GM10248 (cell line): Measurements from ENCODE around the gene GBX1.

ENCODE experiments used
- CTCF ChIA-PET: fragments of 300-600 bp; sonication (Branson Sonifier 250); formaldehyde crosslinking; extraction: SDS; loops from one replicate; lab custom pipeline; 2021; ENCODE audit warnings: antibody characterized with exemption; lab: Yijun Ruan, JAX
- POLR2A ChIA-PET: fragments of 350-650 bp; sonication (Branson Sonifier 250); formaldehyde crosslinking; extraction: SDS; loops from one replicate; lab custom pipeline; 2020; ENCODE audit warnings: antibody characterized with exemption; lab: Yijun Ruan, JAX
- DNase-seq: peaks from one replicate; pipeline ENCODE4 v3.0.0; 2012; ENCODE audit errors: extremely low spot score
- CTCF ChIP-seq: IDR thresholded peaks from 2 replicates; pipeline ENCODE4 v1.5.1; 2012; ENCODE audit warnings: mild to moderate bottlenecking, low read depth; ENCODE audit errors: extremely low read depth, missing control alignments, control extremely low read depth

GBX1 gene

GRCh38 chr7:151110236-151110940, 57.1 kb downstream of the GBX1 start:
- ChIA-PET CTCF (interaction anchor here (0.7 to 11.3 kb wide), 31 partner anchors 8 to 147 kb away, joined by 3 to 149 read pairs (median 4); partner anchors contain the start of genes ABCB8, AGAP3, FASTK and TMUB1), POLR2A (no interaction called here)
- no peak for TF ChIP-seq CTCF
- DNase-seq, result no peak

- ChIA-PET POLR2A (interaction anchor here (0.6 kb wide), 1 partner anchor 467 kb away, joined by 5 read pairs; no protein-coding TSS in a partner anchor), CTCF (interaction anchor here (0.8 to 11.3 kb wide), 12 partner anchors 8 to 211 kb away, joined by 3 to 149 read pairs (median 10); partner anchors contain the start of genes ABCB8 and AGAP3)
- TF ChIP-seq CTCF, result no peak
- no peak for DNase-seq
These were observed 58.1 kb downstream of the GBX1 start for GRCh38 chr7:151109094-151110048.

- ChIA-PET CTCF (interaction anchor here (1.1 to 11.3 kb wide), 9 partner anchors 9 to 210 kb away, joined by 3 to 149 read pairs (median 6); partner anchors contain the start of genes ABCB8 and AGAP3), POLR2A (no interaction called here)
- DNase-seq, result no peak
- TF ChIP-seq CTCF, result no peak
These were observed 59.6 kb downstream of the GBX1 start for GRCh38 chr7:151107882-151108281.

GRCh38 chr7:151104411-151105235, 62.9 kb downstream of the GBX1 start:
- ChIA-PET CTCF (interaction anchor here (1.1 to 11.3 kb wide), 4 partner anchors 15 to 43 kb away, joined by 3 to 149 read pairs (median 9); partner anchors contain the start of gene AGAP3), POLR2A (no interaction called here)
- TF ChIP-seq CTCF, result no peak
- DNase-seq, result no peak

- CTCF ChIA-PET, result interaction anchor here (1.1 to 11.3 kb wide), 5 partner anchors 14 to 94 kb away, joined by 3 to 149 read pairs (median 4); partner anchors contain the start of gene AGAP3
These were observed 63.5 kb downstream of the GBX1 start for GRCh38 chr7:151103973-151104372.

More at GRCh38 chr7:151103973-151104372, 63.5 kb downstream of the GBX1 start:
- POLR2A ChIA-PET, result no interaction called here
- no peak for TF ChIP-seq CTCF
- DNase-seq, result no peak
